Measurements from ENCODE around the gene TTBK2. TPM values are rescaled to one million over a fixed set of nuclear protein-coding genes. Genes with fewer than 3 reads are reported as not detected.

TTBK2 gene
- total RNA-seq, 1 experiment from 2014 or later: 11.1 TPM

- Histone ChIP-seq H3K36me3 (peaks cover 81% of the 10 kb centered on the region), H3K9me3 (replicated peaks) (no peaks in the 10 kb centered on the region), H3K4me3 (no peak overlapping the region)
Measured at GRCh38 chr15:42727750-42728381, 192.7 kb downstream of the TTBK2 start.

GRCh38 chr15:42726114-42726513 is 194.5 kb downstream of the TTBK2 start:
- peaks cover 6% of the 10 kb centered on the region; the same call in 1 of the 2 replicates for H3K4me1 ChIP-seq
- no peak for DNase-seq
- no peaks in the 10 kb centered on the region for H3K27me3 ChIP-seq
- H3K36me3 ChIP-seq: peaks cover 66% of the 10 kb centered on the region
- no peak overlapping the region for H3K4me3 ChIP-seq
- no peak overlapping the region for H3K27ac ChIP-seq
- no peaks in the 10 kb centered on the region for H3K9me3 ChIP-seq (replicated peaks)

More at GRCh38 chr15:42727750-42728381, 192.7 kb downstream of the TTBK2 start:
- Histone ChIP-seq H3K27ac (no peak overlapping the region; the same call in 1 of the 2 replicates), H3K4me1 (peaks cover 6% of the 10 kb centered on the region; the same call in 1 of the 2 replicates), H3K27me3 (no peaks in the 10 kb centered on the region)
- DNase-seq: no peak

- Histone ChIP-seq H3K27ac (no peak overlapping the region), H3K36me3 (peaks cover 66% of the 10 kb centered on the region), H3K4me3 (no peak overlapping the region), H3K9me3 (replicated peaks) (no peaks in the 10 kb centered on the region), H3K4me1 (peaks cover 6% of the 10 kb centered on the region; the same call in 1 of the 2 replicates), H3K27me3 (no peaks in the 10 kb centered on the region)
- DNase-seq: no peak
Measured at GRCh38 chr15:42725331-42725903, 195.2 kb downstream of the TTBK2 start.

GRCh38 chr15:42724276-42724675 is 196.3 kb downstream of the TTBK2 start:
- peaks cover 6% of the 10 kb centered on the region; the same call in 1 of the 2 replicates for H3K4me1 ChIP-seq
- H3K27ac ChIP-seq: no peak overlapping the region
- DNase-seq: no peak
- H3K27me3 ChIP-seq: no peaks in the 10 kb centered on the region
- no peak overlapping the region for H3K4me3 ChIP-seq
- H3K36me3 ChIP-seq: peaks cover 60% of the 10 kb centered on the region
- no peaks in the 10 kb centered on the region for H3K9me3 ChIP-seq (replicated peaks)

- DNase-seq: no peak
- H3K4me3 ChIP-seq: no peak overlapping the region
- H3K27me3 ChIP-seq: no peaks in the 10 kb centered on the region
- peaks cover 57% of the 10 kb centered on the region for H3K36me3 ChIP-seq
- no peaks in the 10 kb centered on the region for H3K4me1 ChIP-seq
- no peak overlapping the region for H3K27ac ChIP-seq
- no peaks in the 10 kb centered on the region for H3K9me3 ChIP-seq (replicated peaks)
Measured at GRCh38 chr15:42723068-42723467, 197.5 kb downstream of the TTBK2 start.

- Histone ChIP-seq H3K27ac (no peak overlapping the region), H3K27me3 (no peaks in the 10 kb centered on the region), H3K36me3 (peaks cover 47% of the 10 kb centered on the region), H3K9me3 (replicated peaks) (no peaks in the 10 kb centered on the region), H3K4me3 (no peak overlapping the region), H3K4me1 (no peaks in the 10 kb centered on the region)
- no peak for DNase-seq
Measured at GRCh38 chr15:42721916-42722315, 198.7 kb downstream of the TTBK2 start.

- DNase-seq: no peak
- Histone ChIP-seq H3K36me3 (peaks cover 39% of the 10 kb centered on the region), H3K27me3 (no peaks in the 10 kb centered on the region), H3K9me3 (replicated peaks) (no peaks in the 10 kb centered on the region), H3K27ac (no peak overlapping the region), H3K4me1 (no peaks in the 10 kb centered on the region), H3K4me3 (no peak overlapping the region)
Measured at GRCh38 chr15:42721016-42721415, 199.6 kb downstream of the TTBK2 start.

DNA sequence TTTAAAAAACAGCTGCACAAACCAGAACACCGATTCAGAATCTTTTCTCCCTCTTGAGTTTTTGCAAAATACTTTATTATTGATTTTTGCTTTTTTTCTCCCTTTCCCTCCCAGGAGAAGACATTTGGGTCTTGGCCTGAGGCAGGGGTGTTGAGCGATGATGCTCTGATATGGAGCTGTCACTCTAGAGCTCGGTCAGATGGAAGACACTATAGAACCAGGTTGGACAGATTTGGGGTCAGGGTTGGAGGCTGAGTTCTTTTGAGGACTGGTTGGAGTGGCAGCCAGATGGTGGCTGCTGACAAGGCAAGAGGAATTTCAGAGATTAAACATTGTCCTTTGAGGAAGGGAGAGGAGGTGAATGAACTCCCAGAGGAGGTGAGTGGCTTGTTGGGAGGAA is 200.5 kb downstream of the TTBK2 start:
- Histone ChIP-seq H3K9me3 (replicated peaks) (no peaks in the 10 kb centered on the region), H3K4me3 (no peak overlapping the region), H3K4me1 (no peaks in the 10 kb centered on the region), H3K27me3 (no peaks in the 10 kb centered on the region), H3K36me3 (peaks cover 32% of the 10 kb centered on the region), H3K27ac (no peak overlapping the region)
- DNase-seq: no peak

- H3K4me1 ChIP-seq: no peaks in the 10 kb centered on the region
- H3K27me3 ChIP-seq: no peaks in the 10 kb centered on the region
- no peak overlapping the region for H3K4me3 ChIP-seq
- no peak for DNase-seq
- H3K36me3 ChIP-seq: peaks cover 26% of the 10 kb centered on the region
- H3K9me3 ChIP-seq (replicated peaks): no peaks in the 10 kb centered on the region
- no peak overlapping the region for H3K27ac ChIP-seq
Measured at GRCh38 chr15:42719043-42719442, 201.5 kb downstream of the TTBK2 start.

DNA sequence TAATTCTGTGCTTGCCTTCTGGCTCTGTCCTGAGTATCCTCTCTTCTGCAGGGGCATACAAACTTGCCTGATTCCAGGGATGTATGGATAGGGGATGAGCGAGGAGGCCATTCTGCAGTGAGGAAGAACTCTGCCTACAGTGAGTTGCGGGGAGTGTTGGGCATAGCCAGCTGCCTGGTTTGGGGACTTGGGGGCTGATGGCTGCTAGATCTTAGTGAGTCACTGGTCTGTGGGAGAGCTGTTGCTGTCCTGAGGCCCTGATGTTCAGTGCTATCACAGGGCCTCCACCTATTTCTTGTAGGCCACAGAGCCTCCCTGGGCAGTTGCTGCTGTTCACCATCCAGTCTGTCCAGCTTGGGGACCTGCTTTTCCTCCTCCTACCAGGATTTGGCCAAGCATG is 204.0 kb downstream of the TTBK2 start:
- no peak for DNase-seq
- H3K27me3 ChIP-seq: no peaks in the 10 kb centered on the region
- H3K9me3 ChIP-seq (replicated peaks): no peaks in the 10 kb centered on the region
- no peak overlapping the region for H3K27ac ChIP-seq
- H3K4me3 ChIP-seq: no peak overlapping the region
- H3K4me1 ChIP-seq: no peaks in the 10 kb centered on the region
- H3K36me3 ChIP-seq: peaks cover 19% of the 10 kb centered on the region; the same call in 1 of the 2 replicates

- Histone ChIP-seq H3K4me3 (no peak overlapping the region), H3K9me3 (replicated peaks) (no peaks in the 10 kb centered on the region), H3K36me3 (peaks cover 22% of the 10 kb centered on the region; the same call in 1 of the 2 replicates), H3K4me1 (no peaks in the 10 kb centered on the region), H3K27ac (no peak overlapping the region), H3K27me3 (no peaks in the 10 kb centered on the region)
- no peak for DNase-seq
Measured at GRCh38 chr15:42716125-42716524, 204.5 kb downstream of the TTBK2 start.

DNA sequence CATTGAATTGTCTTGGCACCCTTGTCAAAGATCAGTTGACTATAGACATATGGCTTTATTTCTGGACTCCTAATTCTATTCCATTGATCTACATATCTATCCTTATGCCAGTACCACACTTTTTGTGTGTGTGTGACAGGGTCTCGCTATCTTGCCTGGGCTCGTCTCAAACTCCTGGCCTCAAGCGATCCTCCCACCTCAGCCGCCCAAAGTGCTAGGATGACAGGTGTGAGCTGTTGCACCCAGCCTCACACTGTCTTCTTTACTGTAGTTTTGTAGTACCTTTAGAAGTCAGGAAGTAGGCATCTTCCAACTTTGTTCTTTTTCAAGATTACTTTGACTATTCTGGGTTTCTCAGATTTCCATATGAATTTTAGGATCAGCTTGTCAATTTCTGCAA is 208.0 kb downstream of the TTBK2 start:
- Histone ChIP-seq H3K4me3 (no peak overlapping the region), H3K9me3 (replicated peaks) (no peaks in the 10 kb centered on the region), H3K27ac (no peak overlapping the region), H3K36me3 (peaks cover 7% of the 10 kb centered on the region; the same call in 1 of the 2 replicates), H3K4me1 (no peaks in the 10 kb centered on the region), H3K27me3 (no peaks in the 10 kb centered on the region)
- DNase-seq: no peak

DNA sequence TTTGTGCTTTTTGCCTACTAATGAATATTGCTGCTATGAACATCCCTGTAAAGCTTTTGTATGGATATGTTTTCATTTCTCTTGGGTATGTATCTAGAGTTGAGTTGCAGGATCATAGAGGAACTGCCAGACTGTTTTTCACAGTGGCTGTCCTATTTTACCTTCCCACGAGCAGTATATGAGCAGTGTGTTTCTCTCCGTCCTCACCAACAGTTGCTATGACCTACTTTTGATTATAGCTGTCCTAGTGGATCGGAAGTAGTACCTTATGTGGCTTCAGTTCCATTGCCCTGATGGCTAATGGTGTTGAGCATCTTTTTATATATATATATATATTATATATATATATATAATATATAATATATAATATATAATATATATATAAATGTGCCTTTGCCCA is 208.8 kb downstream of the TTBK2 start:
- peaks cover 8% of the 10 kb centered on the region; the same call in 1 of the 2 replicates for H3K36me3 ChIP-seq
- H3K9me3 ChIP-seq (replicated peaks): no peaks in the 10 kb centered on the region
- no peak overlapping the region for H3K4me3 ChIP-seq
- H3K4me1 ChIP-seq: no peaks in the 10 kb centered on the region
- H3K27me3 ChIP-seq: no peaks in the 10 kb centered on the region
- H3K27ac ChIP-seq: no peak overlapping the region
- DNase-seq: no peak

GRCh38 chr15:42710662-42711061 is 209.9 kb downstream of the TTBK2 start:
- H3K9me3 ChIP-seq (replicated peaks): no peaks in the 10 kb centered on the region
- no peak for DNase-seq

DNA sequence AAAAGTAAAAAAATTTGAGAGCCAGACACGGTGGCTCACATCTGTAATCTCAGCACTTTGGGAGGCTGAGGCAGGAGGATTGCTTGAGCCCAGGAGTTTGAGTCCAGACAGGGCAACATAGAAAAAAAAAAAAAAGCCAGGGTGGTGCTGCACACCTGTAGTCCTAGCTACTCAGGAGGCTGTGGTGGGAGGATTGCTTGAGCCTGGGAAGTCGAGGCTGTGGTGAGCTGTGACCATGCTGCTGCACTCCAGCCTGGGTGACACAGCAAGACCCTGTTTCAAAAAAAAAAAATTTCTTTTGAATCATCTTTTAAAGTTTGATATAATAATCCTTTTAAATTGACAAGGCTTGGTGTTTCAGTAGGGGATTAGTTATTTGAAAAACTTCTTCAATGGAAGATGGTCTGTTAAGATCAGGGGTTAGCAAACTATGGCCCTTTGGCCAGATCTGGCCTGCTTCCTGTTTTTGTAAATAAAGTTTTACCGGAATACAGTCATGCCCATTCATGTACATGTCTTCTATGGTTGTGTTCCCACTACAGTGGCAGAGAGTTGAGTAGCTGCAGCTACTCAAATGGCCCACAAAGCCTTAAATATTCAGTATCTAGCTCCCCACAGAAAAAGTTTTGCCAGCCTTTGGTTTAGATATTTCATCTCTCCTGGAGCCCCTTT is 212.6 kb downstream of the TTBK2 start:
- no peak for DNase-seq
- H3K36me3 ChIP-seq: peaks cover 21% of the 10 kb centered on the region
- H3K27me3 ChIP-seq: no peaks in the 10 kb centered on the region
- no peaks in the 10 kb centered on the region for H3K4me1 ChIP-seq
- no peak overlapping the region for H3K4me3 ChIP-seq
- H3K27ac ChIP-seq: no peak overlapping the region
- no peaks in the 10 kb centered on the region for H3K9me3 ChIP-seq (replicated peaks)

More at GRCh38 chr15:42710662-42711061, 209.9 kb downstream of the TTBK2 start:
- Histone ChIP-seq H3K4me3 (no peak overlapping the region), H3K4me1 (no peaks in the 10 kb centered on the region), H3K27ac (no peak overlapping the region), H3K27me3 (no peaks in the 10 kb centered on the region), H3K36me3 (peaks cover 14% of the 10 kb centered on the region)
